Brain pericyte (primary cell): ENCODE measurements around the gene PSMA7.
"Not testable (repeated sequence)": the region's sequence is repeated elsewhere in the genome, so short reads cannot be mapped to it uniquely, and the experiment has no call there.

ENCODE experiments used
- DNase-seq: peaks from one replicate; pipeline ENCODE4 v3.0.0-alpha.2; 2012; ENCODE audit warnings: low read depth, low spot score

Gene PSMA7

DNA sequence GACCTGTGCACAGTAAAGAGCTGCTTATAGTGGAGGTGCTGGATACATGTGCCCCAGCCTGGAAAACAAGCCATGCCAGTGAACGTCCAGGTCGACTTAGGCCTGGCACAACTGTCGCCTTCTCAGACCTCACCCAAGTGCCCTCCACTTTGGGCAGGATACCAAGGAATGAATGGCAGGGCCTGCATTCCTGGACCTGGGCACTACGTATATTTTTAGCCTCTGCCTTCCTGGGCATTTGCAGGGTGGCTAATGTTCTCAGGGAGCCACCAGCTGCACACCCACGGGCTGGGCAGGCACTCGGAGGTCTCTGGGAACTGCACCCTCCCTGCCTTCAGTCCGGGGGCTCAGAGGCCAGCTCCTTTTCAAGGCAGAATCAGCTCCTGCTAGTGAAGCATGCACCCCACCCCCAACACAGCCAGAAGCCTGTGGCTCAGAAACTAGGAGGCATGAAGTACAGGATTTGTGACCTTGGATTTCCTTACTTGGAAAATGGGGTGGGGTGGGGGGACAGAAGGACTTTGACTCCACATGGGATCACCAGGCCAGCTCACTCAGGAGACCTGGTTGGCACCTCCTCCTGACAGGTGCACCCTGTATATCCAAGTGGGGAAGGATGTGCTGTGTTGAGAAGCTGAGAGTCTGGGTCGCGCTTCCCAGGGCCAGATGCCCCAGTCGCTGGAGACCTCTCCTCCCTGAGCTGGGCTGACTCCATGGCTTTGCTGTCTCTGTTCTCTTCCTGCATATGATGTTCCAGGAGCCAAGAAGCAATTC, 23.4 kb downstream of the PSMA7 start:
- DNase-seq, result no peak

DNA sequence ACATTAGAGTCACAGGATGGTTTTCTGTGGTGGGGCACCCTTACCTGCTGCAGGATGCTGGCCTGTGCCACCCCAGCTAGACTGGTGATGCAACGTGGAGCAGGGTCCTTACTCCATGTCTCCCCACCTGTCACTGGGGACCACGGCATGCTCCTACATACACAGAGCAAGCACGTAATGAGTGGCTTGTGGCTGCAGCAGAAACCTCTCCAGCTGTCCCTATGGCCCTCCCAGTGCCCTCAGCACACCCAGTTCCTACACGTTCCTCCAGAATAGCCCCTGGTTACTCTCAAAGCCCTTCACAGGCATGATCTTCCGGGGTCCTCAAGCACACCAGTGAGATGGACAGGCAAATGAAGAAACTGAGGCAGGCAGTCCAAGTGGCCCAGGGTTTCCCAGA, 24.1 kb downstream of the PSMA7 start:
- no peak for DNase-seq

DNA sequence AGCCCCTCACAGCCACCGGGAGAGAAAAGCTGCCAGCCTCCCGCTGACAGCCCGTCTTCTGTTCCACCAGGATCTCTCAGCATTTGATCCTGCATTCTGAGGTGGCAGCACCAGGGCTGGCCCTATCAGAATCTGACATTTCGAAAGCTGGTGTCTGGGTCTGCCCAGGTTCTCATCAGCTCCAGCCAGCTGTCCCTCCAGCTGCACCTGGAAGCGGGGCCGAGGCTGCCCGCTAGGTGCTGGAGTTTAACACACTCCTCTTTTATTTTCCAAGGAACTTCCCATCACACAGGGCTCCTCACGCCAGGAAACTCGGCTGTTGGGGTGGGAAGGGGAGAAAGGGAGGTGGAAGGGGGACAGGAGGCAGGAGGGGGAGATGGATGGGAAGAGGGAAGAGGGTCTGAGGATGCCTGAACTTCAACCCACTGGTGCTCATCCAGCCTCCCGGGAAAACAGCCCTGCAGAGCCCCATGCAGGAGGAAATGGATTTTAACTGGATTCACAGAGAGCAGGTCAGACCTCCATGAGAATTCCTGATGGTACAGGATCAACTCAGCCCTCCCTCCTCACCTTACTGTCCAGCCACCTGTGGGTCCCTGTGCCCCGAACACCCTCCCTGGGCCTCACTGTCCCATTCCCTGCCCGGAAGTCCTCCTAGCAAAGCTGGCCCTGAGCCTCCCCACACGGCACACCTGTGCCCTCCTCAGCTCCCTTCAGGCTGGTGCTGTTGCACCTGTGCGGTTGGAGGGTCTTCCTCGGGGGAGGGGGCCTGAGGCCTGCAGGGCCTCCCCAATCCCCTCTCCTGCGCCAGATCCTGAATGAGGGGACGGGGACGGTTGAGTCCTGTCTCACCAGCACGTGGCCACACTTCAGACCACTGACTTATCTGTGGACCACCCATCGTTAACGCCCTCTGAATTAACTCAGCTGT, 24.8 kb downstream of the PSMA7 start:
- DNase-seq, result no peak

DNA sequence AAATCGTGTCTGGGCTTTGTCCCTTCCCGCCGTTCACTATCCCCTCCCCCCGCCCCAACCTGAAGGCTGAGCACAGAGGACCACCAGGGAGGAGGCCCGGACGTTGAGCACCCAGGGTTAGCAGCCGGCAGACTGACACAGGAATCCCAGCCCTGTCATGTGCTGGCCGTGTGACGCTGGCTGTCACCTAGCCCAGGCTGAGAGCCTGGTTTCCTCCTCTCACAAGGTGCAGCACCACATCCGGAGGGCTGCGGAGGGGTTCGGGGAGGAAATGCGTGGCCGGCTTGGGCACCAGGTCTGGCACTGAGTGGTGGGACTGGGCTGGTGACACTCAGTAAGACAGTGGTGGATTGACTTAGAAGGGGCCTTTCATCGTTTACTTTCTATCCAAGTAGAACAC, 25.5 kb downstream of the PSMA7 start:
- DNase-seq, result no peak

DNA sequence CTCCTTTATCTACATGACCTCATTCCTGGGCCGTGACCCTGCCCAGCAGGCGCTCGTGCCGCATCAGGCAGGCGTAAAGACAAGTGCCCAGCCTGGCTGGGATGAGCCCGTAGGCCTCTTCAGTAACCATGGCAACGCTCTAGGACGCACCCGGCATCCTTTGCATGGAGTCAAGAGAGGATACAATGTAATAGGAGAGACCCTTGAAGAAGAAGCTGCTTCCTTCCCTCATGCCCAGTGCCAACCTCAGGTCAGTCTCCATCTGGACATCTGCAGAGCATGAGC, 25.9 kb downstream of the PSMA7 start:
- DNase-seq, result no peak

DNA sequence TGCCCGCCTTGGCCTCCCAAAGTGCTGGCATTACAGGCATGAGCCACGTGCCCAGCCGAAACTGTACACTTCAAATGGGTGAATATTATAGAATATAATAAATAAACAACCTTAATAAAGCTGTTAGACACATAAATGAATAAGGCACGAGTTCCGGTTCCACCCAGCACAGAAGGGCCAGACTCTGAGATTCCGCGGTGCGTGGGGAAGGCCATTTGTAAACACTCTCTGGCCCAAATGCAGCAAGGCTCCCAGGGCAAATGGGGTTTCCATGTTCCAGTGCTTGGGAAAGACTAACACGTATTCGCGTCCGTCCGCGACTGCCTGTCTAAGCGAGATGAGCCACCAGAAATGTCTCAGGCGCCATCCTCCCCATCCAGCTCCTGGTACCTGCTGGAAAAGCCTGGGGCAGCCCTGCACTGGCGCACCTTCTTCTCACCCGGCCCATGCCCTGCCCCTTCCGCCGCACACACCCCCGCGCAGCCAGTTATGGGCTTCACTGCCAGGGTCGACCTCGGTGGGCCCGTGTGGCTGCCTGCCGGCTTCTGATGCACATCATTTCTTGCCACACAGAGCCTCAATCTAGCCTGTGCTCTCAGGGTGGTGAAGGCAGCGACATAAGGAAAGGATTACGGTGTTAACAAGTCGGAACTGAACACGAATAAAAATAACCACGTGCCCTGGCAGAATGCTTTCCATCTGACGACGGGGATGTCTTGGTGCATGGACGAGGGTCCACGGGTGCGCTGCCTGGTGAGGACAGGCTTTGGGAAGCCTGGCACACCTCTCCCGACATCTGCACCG, 26.4 kb downstream of the PSMA7 start:
- no peak for DNase-seq

DNA sequence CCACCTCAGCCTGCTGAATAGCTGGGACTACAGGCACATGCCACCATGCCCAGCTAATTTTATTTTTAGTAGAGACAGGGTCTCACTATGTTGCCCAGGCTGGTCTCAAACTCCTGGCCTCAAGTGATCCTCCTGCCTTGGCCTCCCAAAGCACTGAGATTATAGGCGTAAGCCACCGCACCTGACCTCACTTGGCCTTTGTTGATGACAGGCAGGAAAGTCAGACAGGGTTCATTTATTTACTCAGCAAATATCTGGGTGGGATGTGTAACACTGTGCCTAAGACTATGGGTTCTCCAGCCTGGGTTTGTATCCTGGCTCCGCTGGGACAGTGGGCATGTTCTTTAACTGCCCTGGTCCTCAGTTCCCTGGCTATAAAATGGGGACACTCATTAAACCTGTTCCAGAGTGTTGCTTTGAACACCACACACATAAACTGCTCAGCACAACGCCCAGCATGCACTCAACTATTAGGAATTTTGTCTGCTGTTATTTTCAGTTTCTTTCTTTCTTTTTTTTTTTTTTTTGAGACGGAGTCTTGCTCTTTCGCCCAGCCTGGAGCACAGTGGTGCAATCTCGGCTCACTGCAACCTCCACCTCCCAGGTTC, 27.3 kb downstream of the PSMA7 start:
- DNase-seq, result not testable (repeated sequence)

DNA sequence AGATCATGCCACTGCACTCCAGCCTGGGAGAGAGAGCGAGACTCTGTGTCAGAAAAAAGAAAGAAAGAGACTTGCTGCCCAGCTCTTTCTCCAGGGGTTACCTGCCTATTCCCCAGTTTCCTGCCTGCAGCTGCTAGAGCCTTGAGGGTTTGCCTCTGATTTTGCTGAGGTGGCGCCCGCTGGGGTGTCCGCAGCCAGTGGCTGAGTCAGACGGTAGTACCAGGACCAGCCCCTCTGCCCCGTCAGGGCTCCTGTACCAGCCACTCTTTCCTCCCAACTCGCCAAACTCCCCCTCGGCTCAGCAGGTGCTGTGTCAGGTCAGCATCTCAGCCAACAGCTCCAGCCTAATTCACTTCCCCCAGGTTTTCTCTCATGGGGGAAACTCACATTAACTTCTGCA, 28.3 kb downstream of the PSMA7 start:
- no peak for DNase-seq

DNA sequence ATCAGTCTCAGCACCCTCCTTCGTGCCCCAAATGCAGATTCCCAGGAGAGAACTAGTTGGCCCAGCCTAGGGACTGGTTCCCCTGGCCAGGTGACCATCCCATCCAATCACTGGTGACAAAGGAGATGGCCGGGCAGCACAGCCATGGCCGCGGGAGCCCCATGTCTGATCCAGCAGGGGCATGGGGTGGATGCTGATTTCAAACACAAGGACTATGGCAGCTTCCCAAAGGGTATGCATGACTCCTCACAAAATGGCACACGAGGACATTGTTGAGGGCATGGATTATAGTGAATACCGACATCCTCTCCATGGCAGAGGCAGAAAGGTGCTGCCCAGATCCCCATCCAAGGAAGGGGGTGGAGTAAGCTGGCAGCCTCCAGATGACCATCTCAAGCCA, 30.8 kb downstream of the PSMA7 start:
- DNase-seq, result no peak

DNA sequence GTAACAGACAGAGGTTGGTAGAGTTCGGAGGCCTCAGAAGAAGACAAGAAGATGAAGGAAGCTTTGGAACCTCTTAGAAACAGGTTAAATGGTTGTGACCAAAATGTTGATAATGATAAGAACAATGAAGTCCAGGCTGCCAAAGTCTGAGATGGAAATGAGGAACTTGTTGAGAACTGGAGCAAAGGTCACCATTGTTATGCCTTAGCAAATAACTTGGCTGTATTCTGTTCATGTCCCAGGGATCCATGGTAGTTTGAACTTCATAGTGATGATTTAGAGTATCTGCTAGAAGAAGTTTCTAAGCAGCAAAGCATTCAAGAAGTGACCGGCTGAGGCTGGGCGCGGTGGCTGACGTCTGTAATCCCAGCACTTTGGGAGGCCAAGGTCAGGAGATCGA, 32.0 kb downstream of the PSMA7 start:
- DNase-seq, result no peak

DNA sequence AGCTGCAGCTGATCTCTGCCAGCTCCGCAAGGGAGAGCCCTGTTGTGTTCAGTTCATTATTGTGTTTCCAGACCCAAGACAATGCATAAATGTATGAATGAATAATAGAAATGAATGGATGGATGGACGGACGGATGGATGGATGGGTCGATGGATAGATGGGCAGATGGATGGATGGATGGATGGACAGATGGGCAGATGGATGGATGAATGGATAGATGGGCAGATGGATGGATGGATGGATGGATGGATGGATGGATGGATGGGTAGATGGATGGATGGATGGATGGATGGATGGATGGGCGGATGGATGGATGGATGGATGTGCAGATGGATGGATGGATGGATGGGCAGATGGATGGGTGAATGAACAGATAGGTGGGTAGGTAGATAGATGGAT, 37.6 kb downstream of the PSMA7 start:
- no peak for DNase-seq

DNA sequence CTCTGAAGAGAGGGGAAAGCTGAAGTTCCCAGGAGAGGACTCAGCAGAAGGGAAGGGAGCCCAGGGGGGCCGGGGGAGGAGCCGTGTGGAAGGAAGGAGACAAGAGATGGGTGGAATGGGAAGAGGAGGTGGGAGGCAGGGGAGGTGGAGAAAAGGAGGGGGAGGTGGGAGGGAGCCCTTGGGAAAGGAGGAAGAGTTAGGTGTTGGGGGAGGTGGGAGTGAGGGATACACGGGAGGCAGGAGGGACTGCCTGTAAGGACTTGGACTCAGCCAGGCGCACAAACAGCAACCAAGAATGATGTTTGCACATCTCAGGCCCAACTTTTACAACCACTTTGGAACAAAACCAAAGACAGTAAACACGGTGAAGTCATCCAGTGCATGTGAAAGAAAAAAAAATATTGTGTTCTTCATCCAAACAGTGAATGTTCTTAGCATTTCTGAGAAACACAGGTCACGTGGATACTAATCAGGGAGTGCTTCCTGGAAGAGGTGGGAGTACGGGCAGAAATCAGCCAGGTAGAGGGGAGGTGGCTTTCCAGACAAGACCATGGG, 38.3 kb downstream of the PSMA7 start:
- no peak for DNase-seq

DNA sequence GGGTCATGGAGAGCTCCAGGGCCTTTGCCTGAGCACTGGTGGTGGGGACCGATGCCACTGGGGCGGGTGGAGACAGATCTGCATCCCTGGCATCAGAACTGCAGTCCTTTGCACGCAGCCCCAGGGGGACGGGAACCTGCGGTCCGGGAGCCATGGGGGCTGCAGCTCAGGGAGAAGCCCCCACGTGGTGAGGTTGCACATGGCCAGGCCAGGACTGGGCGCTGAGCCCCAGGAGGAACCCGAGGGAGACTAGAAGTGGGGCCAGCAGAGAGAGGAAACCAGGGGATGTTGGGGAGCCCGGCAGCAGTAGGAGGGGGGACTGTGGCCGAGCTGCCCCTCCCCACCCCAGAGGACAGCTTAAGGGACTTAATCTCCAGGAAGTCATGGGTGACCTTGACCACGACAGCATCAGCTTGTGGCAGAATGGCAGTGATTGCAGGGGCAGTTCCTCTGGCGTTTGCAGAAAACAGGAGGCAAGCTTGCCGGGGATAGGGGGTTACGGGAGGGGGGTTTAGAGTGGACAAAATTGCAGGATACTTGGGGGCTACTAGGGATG, 38.9 kb downstream of the PSMA7 start:
- no peak for DNase-seq

DNA sequence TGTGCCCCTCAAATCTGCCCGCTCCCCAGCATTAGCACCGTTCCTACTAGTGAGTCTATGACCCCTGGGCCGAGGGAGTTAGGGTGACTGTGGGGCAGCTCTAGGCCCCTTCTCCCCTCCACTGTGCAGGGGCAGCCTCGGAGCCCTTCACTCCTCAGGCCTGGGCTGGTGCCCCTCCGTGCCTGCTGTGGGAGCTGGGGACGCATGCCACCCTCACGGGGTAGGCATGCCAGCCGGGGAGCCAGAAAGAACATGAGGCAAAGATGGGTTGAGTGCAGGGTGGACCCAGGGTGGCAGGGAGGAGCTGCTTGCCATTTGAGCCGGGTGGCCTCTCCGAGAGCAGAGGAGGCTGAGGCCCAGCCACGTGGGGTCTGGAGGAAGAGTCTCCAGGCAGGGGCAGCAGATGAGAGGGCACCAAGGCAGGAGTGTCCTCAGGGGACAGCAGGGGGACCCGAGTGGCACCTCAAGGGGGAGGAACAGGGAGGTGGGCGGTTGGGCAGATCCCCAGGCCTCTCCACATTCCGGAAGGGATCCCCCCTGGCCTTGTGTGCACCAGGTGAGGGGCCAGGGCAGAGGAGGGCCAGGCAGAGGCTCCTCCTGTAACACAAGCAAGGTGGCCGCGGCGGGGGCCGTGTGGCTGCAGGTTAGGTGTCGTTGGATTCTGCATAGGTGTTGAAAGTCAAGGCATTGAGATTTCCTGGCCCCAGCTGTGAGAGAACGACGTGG, 39.5 kb downstream of the PSMA7 start:
- no peak for DNase-seq

DNA sequence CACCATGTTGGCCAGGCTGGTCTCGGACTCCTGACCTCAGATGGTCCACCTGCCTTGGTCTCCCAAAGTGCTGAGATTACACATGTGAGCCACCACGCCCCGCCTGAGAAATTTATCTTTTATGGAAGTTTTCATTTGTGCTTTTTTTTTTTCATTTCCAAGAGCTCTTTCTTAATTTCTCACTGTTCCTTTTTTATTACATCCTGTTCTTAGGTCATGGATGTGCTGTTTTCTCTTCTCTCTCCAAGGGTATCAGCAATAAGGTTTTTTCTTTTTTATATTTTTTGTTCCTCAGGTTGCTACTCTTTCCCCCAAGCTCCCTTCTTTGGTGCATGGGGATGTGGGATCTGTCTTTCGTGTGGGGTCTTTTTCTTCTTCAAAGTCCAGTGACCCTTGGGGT, 42.1 kb downstream of the PSMA7 start:
- no peak for DNase-seq

DNA sequence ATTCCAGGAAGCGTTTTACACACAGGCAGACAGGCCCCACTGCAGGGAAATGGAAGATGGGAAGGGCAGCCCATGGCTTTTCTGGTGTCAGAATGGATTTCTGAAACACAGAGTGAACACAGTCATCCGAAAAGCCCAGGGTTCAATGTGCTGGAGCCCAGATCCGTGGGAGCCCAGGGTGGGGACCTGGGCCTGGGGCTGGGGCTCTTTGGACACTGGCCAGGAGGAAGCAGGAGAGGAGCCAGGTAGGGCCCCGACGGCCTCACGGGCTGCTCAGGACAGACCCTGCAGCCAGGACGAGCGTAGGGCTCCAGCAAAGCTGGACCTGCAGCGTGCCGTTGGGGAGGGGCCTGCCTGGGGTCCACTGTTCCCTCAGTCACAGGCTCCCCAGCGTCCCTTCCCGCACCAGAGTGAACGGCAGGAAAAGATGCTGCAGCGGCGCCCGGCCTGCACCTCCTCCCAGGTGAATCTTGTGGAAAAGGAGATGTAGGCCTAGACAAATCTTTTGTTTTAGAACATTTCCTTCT, 45.2 kb downstream of the PSMA7 start:
- no peak for DNase-seq

DNA sequence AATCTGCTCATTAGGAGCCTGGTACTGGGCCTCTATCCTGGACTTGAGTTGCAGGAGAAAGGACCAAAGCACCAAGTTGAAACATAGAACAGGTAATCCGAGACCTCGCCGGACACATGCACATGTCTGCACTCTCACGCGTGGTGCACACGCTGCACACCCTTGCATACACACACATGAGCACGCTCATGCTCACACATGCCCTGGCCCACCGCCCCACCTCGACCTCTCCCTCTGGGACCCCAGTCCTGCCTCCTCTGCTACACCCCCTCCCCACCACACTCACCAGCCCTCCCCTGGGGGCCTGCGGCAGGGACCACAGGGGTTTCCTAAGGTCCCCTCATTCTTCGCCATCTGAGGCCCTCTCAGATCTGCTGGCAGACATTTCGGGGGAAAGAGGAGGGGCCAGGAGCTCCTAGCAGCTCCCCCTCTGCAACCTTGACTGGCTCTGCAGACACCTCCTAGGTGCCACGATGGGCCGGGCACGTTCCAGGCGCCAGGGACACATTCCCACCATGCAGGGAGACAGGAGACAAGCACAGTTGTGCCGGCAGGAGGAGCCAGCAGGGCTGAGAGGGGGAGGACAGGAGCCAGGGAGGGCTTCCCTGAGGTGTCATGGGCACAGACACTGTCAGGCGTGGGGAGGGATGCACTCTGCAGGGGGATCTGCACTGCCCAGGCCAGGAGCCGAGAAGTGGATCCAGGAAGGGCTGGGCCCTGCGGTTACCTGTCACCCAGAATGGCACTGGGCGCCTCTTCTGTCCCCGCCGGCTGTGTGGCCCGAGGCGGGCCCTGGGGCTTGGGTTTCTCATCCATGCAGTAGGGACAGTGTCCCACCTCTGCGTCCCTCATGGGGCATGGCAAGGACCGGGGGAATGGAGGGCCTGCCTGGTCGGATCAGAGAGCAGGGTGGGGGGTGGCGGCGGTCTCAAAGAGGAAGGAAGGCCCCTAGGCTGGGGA, 46.5 kb downstream of the PSMA7 start:
- no peak for DNase-seq

DNA sequence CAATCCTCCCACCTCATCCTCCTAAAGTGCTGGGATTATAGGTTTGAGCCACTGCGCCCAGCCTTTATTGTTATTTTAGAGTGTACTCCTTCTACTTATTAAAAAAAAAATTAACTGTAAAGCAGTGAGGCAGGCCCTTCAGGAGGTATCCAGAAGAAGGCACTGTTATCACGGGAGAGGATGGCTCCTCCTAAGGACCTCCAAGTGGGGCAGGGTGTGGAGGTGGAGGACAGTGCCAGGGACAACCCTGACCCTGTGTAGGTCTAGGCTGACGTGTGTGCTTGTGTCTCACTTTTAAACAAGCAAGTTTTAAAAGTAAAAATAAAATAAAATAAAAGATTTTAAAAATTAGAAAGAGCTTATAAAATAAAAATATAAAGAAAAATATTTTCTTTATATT, 53.8 kb downstream of the PSMA7 start:
- no peak for DNase-seq
